Mammary epithelial cell (primary cell): ENCODE measurements around the gene CEBPZ.

Source experiments
- EZH2 ChIP-seq: IDR thresholded peaks from 2 replicates; pipeline ENCODE4 v1.6.1; 2012; ENCODE audit warnings: low read length, inconsistent platforms, borderline replicate concordance
- TF ChIP-seq, protein P1 (sequence below), 2 donors: IDR thresholded peaks in 1 of 2; conservative IDR thresholded peaks in 1 of 2; 2 replicates each; pipeline ENCODE4 v1.5.1; 2011 to 2012; ENCODE audit warnings: inconsistent platforms in 2 of 2, low read length in 2 of 2, mild to moderate bottlenecking in 2 of 2, control low read depth in 1 of 2, low read depth in 1 of 2; ENCODE audit not compliant: insufficient read depth in 1 of 2; ENCODE audit errors: extremely low read depth in 1 of 2

DNA sequence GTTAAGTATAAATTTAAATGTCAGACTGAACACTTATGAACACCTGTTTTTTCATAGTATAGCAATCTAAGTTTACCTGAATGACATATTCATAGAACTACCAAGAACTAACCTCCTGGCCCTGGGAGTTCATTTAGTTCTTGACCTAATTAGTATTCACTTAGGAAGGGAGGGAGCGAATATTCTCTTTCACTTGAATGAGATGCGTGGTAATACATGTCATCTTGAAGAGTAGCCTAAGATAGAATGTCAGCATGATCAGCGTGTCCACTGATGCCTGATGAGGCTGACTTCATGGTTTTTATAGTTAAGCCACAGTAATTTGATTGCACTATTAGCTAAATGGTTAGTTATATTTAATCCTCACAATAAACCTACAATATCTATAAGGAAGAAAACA lies 13.4 kb upstream of the CEBPZ start:
- TF ChIP-seq EZH2, result no peak
- TF ChIP-seq, protein P1, sequence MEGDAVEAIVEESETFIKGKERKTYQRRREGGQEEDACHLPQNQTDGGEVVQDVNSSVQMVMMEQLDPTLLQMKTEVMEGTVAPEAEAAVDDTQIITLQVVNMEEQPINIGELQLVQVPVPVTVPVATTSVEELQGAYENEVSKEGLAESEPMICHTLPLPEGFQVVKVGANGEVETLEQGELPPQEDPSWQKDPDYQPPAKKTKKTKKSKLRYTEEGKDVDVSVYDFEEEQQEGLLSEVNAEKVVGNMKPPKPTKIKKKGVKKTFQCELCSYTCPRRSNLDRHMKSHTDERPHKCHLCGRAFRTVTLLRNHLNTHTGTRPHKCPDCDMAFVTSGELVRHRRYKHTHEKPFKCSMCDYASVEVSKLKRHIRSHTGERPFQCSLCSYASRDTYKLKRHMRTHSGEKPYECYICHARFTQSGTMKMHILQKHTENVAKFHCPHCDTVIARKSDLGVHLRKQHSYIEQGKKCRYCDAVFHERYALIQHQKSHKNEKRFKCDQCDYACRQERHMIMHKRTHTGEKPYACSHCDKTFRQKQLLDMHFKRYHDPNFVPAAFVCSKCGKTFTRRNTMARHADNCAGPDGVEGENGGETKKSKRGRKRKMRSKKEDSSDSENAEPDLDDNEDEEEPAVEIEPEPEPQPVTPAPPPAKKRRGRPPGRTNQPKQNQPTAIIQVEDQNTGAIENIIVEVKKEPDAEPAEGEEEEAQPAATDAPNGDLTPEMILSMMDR (conservative IDR thresholded peaks at IDR 0.05 in 1 of 2, IDR thresholded peaks at IDR 0.05 in 1 of 2; ENCODE audit: extremely low read depth in 1 of 2, insufficient read depth in 1 of 2, low read depth in 1 of 2, low read length in 2 of 2), result no peak
